ENCODE data around the gene NLE1.
"Not testable (repeated sequence)": the region's sequence is repeated elsewhere in the genome, so short reads cannot be mapped to it uniquely, and the experiment has no call there.

Gene NLE1

DNA sequence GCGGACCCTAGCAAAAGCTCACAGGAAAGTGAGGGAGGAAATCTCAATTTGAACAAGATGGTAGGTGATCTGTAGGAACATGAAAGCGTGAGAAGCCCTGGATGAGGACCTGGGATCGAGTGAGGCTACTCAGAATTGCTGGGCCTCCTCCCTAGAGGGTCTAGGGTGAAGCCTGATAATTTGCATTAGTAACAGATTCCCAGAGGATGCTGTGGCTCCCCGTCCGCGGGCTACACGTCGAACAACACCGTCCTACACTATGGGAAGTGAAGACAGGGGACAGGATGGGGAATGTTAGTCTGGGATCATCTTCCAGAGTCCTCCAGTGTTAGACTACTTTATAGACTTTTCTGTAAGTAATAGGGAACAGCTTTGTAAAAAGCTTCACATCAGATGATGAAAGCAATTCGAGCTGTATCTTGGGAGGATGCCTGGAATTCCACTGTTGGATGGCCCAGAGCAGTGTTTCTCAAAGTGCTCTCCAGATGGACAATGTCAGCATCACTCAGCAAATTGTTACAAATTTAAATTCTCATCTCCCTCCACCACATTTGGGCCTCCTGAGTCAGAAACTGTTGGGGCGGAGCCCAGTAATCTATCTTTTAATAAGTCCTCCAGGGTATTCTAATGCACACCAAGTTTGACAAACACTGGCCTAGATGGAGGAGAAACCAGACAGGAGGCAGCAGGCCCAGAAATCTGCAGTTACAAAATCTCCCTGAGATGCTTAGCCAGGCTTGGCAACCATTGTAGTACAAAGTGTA is 14.2 kb downstream of the NLE1 start:
- no peak for DNase-seq

DNA sequence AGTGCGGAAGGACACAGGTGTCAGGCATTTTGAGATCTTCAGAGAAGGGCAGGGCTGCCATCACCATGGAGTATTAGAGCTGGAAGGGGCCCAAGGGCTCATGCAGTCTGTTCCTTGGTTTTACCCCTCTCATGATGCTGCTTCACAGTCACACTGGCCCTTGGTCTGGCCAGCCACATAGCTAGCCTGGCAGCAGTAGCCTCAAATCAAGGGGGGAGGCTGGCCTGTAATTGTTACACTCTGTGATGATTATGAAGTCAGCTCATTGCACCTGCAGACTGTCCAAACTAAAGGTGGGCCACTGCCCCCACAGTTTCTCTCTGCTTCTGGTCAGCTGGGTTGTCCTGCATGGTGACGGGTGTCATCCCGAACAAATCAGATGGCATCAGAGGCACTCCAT is 20.8 kb downstream of the NLE1 start, which contains the start of gene FNDC8:
Gene FNDC8, plus strand, starts transcription at position 301 of the 400 bp plus-strand sequence. Its CDS starts 79 bp downstream, at position 380.
- no peak for DNase-seq

DNA sequence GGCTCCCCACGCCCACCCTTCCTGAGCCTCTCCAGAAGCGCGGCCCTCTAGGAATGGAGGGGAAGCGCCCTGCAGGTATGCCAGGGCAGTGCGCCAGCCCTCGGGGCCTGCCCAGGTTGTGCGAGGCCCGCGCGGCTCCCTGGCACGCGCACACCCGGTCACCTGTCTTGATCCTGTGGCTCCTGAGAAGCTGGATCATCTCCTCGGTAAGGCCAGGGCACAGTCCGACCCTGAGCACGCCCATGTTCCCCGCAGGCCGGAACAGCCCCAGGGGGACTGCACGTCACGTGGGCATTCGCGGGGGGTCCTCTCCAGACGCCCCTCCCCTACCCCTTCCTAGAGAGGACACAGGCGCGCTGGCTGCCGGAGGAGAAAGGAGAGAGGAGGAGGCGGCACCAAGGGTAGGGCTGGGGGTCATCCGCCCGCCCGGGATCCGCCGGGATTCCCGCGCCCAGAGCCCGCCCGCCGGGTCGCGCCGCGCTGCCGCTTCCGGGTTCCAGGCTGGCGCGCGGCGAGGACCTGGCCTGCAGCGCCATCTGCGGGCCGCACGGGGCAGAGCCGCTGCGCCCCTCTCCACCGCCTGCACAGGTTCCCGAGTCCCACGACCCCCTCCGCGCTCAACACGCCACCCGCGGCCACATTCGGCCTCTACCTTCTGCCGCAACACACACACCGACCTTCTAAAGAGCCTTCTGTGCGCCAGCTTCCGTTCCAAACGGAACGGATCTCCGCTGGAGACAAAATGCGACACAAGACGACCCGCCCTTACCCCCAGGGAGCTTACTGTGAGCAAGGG is 22.5 kb downstream of the NLE1 start, which contains the start of gene RAD51D:
Gene RAD51D, minus strand, starts transcription at position 491 of the 796 bp plus-strand sequence. Its CDS starts 247 bp downstream, at position 244.
- DNase-seq: peak; percentile 49

DNA sequence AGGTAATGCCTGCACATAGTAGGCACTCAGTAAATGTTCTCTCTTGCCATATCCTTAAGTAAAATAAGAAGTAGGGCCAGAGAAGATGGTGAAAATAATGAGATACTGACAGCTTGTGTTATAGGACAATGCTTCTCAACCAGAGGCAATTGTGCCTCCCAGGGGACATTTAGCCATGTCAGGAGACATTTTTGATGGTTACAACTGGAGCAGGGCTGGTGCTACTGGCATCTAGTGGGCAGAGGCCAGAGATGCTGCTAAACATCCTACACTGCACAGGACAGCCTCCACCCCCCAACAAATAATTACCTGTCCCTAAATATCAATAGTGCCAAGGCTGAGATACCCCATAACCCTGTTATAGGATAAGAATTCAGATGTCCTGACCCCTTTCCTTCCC is 24.1 kb downstream of the NLE1 start:
- DNase-seq: no peak

DNA sequence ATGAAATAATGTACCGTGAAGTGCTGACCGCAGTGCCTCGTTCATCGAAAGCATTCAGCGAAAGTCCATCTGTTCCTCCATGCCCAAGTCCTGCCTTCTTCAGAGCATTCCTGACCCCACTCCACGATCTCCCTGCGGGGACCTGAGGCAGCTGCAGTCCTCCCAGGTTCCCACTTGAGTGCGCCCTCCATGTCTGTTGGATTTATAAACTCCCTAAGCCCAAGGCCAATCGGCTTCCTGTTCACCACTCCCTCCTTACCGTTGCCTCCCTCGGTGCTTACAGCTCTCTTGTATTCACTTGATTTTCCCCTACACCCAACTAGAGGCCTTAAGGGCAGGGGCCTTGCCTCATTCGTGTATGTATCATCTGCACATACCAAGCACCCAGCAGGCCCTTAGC is 25.3 kb downstream of the NLE1 start:
- no peak for DNase-seq

DNA sequence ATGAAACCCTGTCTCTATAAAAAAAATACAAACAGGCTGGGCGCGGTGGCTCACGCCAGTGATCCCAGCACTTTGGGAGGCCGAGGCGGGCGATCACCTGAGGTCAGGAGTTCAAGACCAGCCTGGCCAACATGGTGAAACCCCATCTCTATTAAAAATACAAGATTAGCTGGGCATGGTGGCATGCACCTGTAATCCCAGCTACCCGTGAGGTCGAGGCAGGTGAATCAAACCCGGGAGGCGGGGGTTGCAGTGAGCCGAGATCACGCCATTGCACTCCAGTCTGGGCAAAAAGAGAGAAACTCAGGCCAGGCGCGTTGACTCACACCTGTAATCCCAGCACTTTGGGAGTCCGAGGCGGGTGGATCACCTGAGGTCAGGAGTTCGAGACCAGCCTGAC is 31.3 kb downstream of the NLE1 start:
- not testable (repeated sequence) for DNase-seq

DNA sequence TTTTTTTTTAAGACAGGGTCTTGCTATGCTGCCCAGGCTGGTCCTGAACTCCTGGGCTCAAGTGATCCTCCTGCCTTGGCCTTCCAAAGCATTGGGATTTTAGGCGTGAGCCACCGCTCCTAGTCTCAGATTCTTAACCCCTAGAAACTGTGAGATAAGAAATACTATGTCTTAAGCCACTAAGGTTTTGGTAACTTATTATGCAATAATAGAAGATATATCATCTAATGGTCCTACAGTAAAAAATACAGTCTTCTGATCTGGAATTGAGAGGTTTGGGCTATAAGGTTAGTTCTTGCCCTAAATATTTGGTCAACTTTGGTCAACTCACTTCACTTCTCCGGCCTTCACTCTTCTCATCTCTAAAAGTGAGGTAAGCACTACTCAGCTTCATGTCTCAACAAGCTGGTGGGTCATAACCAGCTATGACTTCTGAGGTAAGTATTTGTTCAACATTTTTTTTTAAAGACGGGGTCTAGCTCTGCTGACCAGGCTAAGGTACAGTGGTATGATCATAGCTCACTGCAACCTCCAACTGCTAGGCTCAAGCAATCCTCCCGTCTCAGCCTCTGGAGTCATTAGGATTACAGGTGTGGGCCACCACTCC is 37.2 kb downstream of the NLE1 start:
- no peak for DNase-seq

DNA sequence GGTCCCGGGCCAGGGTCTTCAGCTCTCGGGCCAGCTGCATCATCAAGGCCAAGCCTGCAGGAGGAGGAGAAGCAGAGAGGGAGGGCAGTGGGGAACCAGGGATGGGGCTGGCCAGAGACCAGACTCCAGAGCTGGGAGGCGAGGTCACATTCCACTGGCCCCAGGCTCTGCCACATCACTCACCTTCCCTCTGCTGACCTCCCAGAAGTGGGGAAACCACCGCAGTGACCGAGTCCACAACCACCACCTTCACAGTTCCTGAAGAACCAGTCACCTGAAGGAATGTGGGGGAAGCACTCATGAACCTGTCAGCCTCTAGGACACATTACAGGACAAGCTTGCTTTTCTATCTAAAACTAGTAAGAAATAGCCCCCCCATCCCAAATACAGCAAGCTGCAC is 38.8 kb downstream of the NLE1 start:
- DNase-seq: no peak

DNA sequence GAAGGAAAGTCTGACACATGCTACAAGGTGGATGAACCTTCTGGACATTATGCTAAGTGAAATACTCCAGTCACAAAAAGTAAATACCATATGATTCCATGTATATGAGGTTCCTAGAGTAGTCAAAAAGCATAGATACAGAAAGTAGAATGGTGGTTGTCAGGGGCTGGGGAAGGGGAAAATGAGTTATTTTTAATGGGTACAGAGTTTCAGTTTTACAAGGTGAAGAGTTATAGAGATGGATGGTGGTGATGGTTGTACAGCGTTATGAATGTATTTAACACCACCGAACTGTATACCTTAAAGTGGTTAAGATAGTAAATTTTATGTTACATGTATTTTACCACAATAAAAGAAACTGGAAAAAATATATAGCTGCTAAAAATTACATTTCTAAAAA is 40.4 kb downstream of the NLE1 start:
- DNase-seq: no peak

DNA sequence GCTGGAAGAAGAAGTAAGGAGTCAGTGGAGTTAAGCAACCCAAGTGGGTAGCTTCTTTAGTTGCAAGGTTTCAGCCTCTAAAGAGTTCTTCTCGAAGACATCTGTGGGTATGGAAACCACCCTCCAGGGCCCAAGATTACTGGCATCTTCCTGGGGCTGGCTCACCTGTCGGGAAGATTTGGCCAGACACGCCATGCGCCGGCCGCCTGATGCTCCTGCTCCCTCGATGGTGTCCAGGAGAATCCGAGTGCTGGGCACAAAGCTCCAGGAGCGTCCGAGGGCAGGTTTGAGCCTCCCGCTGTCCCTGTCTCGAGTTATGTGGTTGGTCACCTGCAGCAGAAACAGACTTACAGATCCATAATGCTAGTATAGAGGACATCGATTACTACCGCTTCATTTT is 41.1 kb downstream of the NLE1 start:
- no peak for DNase-seq

DNA sequence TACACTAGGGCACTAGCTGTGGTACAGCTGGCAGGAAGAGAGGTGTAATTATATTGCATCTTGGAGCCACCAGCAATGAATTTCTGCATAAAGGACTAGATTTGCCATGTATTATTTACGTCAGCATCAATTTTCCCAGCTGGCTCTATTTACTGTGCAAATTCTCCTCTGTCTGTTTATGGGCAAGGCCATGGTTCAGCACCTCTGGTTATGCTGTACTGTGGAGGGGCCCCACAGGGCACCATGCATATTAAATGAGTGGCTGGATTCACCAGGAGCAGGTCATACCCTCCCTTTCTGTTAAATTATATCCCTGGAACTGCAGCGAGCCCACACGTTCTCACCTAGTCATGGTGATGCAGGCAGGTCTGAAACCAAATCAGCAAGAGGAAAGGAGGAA is 42.2 kb downstream of the NLE1 start:
- no peak for DNase-seq

DNA sequence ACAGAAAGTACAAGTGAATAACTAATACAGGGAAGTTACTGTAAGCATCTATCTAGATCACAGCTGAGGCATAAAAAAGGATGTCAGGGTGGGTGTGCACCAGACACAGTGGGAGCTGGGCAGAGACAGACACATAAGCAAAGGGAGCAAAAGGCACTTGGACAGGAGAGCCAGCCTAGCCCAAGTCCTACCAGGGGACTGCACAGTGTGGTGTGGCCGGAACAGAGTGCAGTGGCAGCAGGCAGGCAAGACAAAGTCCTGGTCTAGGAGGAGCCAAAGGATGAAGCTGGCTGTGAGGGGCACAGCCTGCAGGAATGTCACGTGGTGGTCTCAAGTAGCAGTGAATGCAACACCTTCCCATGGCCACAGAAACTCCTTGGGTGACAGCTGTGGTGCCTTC is 44.3 kb downstream of the NLE1 start:
- no peak for DNase-seq

DNA sequence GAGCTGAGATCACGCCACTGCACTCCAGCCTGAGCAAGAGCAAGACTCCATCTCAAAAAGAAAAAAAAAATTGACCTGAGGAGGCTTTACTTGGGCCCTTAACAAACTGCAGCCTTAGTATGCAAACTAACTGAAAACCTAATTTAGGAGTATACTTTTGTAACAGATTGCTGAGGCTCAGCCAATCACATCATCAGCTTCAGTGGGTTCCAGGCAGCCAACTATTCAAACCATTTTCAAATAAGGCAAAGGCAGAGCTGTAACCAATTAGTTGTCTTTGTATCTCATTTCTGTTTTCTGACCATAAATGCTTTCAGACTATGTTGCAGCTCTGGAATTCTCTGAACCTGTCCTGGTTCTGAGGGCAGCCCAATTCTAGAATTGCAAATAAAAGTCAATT is 46.4 kb downstream of the NLE1 start:
- no peak for DNase-seq

DNA sequence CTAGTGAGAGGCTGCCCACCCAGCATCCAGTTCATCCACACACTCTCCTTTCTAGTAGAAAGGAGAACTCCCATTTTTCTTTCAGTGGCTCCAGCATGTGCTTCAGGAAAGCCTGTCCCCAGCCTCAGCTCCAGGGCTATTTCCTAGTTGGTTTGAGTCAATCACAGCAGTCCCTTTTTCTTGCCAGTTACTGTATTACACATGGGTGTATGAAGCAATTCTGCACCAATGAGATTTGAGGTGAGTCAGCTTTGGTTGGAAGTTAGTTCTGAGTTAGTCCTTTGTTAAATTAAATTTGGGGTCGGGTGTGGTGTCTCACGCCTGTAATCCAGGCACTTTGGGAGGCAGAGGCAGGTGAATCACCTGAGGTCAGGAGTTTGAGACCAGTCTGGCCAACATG is 47.2 kb downstream of the NLE1 start:
- no peak for DNase-seq

DNA sequence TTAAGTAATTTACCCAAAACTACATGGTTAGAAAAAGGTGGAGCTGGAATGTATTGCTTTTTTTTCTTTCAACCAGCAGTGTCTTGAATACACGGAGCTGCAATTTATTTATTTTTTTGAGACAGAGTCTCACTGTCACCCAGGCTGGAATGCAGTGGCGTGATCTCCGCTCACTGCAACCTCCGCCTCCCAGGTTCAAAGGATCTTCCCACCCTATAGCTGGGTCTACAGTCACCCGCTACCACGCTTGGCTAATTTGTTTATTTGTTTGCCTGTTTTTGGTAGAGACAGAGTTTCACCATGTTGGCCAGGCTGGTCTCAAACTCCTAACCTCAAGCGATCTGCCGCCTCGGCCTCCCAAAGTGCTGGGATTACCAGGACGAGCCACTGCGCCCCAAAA is 51.4 kb downstream of the NLE1 start:
- not testable (repeated sequence) for DNase-seq

DNA sequence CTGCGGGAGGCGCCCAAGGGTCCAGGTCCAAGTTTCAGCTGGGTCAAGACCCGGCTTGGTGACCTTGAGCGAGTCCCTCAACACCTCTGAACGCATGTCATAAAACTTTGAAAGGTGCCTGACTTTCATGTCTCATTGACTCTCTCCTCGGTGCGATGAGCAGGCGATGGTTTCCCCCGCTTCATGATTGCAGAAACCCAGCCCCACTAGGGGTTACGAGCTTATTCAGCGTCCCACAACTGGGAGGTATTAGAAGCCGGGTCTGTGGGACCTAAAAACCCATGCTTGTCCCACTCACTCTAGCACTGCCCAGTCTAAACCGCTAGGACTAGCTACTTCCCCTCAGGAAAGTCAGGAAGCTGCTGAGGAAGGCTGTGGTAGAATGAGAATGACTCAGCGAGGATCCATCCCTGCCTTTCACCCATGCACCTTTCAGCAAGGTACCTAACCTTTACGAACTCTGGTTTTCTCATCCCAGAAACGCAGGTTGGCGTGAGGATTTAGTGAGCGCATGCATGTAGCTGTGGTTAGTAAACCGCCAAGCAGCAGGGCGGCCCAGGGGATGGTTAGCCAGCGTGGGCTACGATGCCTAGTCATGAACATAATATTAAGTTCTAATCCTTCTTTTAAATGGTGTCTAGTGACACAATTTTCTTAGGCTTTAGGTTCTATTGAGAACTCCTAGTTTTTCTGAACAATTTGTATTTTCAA is 52.4 kb downstream of the NLE1 start:
- no peak for DNase-seq

DNA sequence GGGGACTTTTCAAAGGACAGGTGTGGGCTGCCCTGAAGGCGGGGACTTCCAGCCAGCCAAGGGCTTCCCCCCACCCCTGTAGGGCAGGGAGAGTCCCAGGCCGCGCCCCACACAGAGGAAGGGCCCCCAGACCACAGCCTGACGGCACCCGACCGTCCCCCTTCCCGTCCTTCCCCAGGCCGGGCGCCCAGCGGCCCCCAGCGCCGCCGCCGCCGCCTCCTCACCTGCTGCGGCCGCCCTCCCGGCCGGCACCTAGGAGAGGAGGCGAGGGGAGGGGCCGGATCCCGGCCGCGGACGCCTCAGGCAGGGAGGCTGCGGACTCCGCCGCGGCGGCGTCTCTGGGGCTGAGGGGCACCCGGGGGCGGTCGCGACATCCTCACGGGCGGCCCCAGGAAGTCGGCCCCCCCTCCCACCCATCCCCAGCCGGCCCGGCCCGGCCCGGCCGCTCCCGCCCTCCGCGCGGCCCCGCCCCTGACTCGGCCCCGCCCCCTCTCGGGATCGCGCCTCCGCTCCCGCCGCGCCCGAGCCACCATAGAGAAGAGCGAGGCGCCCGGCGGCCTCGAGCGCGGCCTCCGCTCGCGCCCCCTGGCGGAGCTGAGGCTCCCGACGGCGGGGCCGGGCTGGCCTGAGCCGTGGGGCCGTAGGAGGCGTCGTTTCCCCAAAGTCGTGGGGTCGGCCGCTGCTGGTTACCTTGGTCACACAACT is 53.1 kb downstream of the NLE1 start:
- DNase-seq: peak; percentile 69

DNA sequence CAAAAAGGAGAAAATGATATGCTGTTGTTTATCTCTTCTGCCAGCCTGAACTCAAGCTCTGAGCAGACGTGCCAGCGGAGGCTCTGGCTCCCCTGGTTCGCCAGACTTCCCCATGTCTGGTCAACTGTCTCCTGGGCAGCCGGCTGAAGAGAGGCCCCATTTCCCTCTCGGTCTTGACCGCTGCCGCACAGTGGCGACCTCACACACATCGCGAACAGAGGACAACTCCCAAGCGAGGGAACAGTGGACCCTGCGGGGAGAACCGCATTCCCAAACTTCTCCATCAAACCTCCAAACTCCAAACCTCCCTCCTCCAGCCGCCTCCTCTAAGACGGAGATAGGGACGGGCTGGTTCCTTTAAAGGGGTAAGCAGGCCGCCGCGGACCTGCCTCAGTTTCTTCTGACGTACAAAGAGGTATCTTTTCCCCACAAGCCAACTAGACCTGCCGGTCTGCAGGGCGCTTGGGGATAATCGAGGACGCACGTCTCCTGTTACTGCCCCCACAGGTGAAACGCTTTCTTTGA is 53.7 kb downstream of the NLE1 start:
- no peak for DNase-seq

DNA sequence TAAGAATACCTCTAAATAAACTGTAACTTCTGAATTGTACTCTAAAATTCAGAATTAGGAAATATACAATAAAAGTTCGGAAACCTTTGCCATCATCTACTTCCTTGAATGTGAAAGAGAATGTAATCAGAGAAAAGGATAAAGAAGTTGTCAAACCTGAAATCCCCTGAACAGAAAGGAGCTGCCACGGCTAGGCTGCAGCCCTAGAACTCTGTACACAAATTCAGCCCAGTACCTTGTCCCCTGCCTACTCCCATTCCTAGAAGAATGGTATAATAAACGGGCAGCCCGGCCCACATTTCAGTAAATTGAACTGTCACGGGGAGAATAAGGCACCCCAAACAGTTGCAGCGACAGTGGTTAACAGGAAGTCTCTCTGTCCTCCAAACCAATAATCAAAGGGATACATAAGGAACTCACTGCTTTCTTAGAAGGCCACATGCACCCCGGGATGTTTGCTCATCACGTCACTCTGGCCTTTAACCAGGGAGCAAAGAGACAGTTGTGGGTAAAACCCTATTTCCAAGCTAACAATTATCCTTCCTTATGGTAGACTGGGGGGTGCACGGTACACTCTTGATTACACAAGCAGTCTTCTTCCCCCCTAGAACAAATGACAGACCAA is 54.3 kb downstream of the NLE1 start:
- no peak for DNase-seq

DNA sequence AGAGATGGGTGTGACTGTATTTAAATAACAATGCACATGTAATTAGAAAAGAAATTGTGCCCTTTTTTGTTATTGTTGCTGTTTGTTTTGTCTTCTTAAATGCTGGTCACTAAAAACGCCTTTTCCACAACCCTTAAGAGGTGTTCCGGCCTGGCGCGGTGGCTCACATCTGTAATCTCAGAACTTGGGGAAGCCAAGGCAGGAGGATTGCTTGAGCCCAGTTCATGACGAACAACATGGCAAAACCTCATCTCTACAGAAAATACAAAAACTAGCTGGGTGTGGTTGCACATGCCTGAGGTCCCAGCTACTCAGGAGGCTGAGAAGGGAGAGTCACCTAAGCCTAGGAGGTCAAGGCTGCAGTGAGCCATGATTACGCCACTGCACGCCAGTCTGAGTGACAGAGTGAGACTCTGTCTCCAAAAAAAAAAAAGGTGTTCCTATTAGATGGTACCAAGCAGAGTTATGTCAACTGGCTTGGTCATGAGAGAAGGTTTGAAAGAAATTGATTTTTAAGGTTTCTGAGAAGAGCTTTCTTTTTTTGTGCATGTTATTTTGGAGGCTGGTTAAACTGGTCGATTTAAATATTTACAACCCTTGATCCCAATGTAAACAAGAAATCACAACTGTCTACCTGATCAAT is 55.1 kb downstream of the NLE1 start:
- no peak for DNase-seq

DNA sequence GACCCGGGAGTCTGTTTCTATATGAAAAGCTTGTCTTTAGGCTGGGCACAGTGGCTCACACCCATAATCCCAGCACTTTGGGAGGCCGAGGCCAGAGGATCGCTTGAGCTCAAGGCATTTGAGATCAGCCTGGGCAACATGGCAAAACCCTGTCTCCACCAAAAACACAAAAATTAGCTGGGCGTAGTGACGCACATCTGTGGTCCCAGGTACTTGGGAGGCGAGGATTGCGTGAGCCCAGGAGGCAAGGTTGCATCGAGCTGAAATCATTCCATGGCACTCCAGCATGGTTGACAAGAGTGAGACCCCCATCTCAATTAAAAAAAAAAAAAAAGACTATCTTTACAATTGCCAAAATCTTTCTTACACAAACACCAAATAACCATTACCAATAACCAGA is 55.9 kb downstream of the NLE1 start:
- DNase-seq: no peak
